Measurements from ENCODE around the gene PAMR1.
"Not testable (repeated sequence)": the region's sequence is repeated elsewhere in the genome, so short reads cannot be mapped to it uniquely, and the experiment has no call there.

PAMR1 gene

DNA sequence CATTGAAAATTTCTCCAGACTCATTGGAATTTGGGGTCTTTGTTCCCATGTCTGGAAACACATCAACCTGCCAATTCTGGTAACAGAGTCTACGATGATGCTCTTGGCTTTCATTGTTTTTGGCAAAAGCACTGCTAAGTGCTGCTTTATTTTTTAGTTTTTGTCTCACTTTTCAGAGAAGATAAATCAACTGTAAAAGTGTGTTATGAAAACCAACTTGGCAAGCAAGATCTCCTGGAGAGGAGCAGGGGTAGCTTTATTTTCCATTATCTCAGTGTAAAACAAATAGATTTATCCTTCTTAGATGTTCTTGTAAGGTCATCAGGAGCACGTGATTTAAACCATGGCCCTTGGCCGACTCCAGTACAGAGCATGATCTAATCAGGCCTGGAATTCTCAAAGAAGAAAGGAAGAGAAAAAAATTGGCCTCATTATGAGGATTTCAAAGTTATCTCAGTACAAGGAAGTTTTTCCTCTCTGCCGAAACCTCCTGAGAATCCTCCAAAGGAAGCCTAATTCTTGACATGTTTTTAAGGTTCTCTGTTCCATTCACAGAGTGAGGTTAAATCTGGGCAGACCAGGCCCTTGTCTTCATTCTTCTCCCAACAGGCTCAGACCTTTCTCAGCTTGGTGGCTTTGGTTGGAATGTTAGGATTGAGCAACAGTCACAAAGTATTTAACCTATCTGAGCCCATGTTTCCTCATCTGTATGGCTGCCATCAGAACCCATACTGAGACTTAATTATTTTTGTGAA lies 16.4 kb upstream of the PAMR1 start:
- no peak for DNase-seq

DNA sequence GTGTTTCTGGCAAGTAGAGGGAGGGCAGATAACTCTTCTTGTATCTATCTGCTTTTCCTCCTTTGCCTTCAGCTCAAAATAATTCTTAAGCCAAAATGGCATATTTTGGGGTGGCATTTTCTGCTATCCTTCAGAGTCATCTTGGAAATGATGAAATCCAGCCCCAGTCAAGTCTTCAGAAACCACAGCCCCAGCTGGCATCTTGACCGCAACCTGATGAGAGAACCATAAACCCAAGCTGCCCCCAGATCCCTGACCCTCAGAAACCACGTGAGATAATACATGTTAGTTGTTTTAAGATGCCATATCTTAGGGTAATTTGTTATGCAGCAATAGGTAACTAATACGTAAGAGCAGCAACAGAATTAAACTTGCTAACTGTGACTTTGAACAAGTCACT lies 15.1 kb upstream of the PAMR1 start:
- DNase-seq: no peak

- DNase-seq: no peak
Measured at GRCh38 chr11:35539781-35540281, 14.4 kb upstream of the PAMR1 start.

DNA sequence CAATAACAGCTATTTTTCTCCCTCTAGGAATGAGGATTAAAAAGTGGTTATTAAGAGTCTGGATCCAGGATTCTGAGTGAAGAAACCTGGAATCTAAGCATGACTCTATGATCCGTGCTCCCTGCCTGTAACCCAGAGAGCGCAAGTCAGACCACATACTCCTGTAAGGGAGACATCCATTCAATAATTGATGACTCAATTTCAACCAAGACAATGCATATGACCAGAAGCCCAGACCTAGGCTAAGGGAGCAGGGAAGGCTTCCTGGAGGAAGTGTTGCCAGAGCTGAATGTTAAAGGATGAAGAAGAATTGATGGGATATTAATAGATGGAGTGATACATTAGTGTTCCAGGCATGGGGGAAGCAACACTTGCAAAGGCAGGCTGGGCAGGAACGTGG lies 13.8 kb upstream of the PAMR1 start:
- no peak for DNase-seq

GRCh38 chr11:35536470-35536869 lies 11.1 kb upstream of the PAMR1 start:
- DNase-seq: no peak

DNA sequence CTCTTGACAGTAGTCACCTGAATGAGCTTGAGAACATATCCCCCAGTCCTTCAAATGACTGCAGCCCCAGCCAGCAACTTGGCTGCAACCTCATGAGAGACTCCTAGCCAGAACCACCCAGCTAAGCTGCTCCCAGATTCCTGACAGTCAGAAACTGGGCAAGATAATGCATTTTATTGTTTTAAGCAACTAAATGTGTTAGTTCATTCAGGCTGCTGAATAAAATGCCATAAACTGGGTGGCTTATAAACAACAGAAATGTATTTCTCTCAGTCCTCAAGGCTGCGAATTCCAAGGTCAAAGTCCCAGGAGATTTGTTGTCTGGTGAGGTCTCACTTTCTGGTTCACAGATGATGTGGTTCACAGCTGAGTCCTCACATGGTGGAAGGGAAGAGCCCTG lies 5.8 kb upstream of the PAMR1 start:
- DNase-seq: no peak

DNA sequence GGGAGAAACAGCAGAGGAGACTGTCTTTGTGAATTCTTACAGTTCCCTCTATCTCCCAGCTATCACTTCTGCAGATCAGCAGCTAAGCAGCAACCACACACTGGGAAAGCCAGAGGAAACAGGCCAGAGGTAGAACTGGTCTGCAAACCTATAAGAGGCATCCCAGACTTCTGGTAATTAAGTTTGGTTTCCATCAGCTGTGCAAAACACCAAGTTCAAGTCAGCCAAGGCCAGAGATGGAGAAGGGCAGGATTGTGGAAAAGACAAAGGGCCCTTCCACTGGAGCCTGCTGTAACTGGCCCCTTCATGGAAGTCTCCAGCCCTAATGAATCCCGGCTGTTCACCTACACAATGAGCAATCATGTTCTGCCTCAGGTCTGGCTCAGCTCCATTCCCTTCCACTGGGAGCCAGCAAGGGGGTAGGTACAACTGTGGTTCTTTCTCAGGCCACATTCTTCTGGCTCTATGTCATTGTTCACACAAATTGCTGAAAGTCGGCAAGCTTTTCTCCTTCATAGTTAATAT lies 4.6 kb upstream of the PAMR1 start:
- no peak for DNase-seq

DNA sequence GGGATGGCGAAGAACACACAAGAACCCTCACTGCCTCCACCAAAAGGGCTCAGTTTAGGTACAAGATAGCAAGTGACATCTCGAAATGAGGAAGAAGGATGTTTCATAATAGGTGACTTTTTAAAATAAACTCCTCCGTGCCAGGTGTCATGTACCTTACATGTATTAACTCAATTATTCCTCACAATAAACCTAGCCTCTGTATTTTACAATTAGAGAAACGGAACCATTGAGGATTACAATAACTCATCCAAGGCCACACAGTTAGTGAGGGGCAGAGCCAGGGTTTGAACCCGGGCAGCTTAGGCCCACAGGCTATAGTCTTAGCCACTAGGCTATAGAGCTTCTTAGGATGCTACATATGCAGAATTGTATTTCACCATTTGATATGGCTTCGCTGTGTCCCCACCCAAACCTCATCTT lies 965 bp upstream of the PAMR1 start:
- no peak for DNase-seq

DNA sequence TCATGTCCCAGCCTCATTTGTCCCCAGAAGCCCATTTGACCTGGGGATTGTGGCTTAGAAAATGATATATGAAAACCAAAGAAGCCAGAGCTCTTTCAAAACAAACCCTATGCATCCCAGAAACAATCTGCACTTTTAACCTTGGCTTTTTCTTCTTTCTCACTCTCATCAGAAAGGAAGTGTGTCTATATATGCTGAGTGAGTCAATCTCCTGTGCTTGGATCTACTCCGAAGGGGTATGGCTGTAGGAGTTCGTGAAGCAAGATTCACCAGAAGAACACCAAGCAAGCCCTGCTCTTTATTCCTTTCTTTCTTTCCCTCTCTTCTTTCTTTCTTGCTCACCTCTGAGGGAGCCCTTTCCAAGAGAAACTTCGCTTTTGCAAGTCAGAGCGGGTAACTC lies 636 bp downstream of the PAMR1 start:
- no peak for DNase-seq

DNA sequence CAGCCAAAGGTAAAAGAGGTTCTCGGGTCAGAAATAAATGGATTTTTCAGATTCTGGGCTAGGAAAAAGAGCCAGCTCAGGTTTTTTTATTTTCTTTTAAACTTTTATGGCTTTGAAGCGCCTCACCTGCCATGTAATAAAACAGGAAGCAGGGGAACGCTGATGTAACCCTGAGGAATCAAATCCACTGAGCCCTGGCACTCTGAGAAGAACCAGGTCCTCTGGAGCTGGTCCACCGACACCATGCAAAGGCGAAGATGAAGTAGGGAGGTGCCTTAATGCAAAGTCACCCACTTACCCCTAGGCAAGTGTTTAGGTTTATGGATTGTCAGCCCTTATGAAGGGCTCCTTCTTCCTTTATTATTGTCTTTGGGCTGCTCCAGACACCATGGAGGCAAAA lies 1.6 kb downstream of the PAMR1 start:
- no peak for DNase-seq

- no peak for DNase-seq
Measured at GRCh38 chr11:35523331-35523768, 2.1 kb downstream of the PAMR1 start.

DNA sequence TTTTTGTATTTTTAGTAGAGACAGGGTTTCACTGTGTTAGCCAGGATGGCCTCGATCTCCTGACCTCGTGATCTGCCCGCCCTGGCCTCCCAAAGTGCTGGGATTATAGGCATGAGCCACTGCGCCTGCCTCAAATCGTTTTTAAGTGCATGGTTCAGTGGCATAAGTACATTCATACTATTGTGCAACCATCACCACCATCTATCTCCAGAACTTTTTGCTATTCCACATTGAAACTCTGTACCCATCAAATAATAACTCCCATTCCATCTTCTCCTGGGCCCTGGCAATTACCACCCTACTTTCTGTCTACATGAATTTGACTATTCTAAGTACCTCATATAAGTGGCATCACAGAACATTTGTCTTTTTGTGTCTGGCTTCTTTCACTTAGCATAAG lies 3.3 kb downstream of the PAMR1 start:
- not testable (repeated sequence) for DNase-seq

DNA sequence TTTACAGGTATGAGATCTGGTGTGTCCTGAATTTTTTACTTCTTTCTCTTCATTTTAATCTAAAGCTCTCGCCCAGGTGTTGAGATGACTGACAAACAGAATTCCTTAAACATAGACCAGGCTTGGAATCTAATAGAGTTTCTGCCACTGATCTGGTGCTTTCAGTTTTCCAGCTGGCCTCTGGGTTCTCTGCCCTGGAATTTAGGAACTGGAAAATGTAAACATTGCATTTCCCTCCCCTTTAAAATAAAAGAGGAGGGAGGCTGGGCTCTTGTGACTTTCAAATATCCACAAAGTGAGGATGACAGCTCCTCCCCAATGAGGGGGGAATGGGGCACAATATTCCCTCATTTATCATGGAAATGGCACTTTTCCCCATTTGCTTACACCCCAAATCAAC lies 5.0 kb downstream of the PAMR1 start:
- no peak for DNase-seq

DNA sequence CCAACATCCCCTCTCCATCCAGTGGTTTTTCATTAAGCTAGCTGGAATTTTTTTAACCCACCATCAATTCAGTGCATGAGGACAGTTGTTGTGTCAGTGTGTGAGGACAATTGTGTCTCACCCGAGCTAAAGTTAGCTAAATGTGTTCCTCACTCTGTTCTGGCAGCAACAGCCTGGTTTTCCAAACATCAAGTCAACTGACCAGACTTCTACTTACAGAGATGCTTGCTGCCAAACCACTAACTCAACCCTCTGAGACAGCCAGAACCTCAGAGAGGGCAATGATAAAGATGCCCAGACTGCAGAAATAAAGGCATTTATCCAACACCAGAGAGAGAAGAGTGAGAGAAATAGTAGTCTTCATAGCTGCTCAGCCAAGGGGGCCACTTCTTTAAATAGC lies 6.7 kb downstream of the PAMR1 start:
- no peak for DNase-seq

DNA sequence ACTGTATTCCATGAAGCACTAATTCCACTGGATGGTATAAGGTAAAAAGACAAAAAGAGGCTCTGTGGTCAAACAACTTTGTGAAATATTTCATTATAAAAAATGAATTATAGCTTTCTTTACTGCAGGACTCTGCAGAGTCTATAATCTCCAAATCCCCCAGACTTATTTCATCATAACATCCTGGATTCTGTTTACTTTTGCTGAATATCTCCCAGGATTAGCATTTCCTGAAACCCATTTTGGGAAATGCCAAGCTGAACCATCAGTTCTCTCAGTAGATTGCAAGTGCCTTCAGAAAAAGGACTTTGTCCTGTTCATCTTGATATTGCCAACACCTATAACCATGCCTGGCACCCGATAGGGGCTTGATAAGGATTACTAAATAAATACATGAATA lies 7.9 kb downstream of the PAMR1 start:
- no peak for DNase-seq

DNA sequence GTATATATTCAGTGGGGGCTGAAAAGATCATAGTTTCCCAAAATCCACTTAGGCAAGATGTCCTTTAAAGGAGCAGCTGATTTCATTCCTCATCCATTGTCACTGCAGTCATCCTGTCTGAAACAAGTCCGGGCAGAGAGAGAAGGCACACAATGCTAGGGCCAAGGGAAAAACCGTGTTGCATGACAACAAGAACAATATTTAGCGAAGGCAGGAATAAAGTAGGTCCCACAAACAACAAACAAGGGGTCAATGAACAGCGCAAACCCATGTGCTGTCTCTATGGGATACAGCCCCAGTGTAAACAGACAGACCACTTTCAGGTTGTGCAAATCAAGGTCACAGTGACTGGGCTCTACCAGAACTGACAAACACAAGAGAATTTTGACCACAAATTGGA lies 9.0 kb downstream of the PAMR1 start:
- no peak for DNase-seq

- DNase-seq: no peak
Measured at GRCh38 chr11:35515224-35515623, 10.2 kb downstream of the PAMR1 start.

DNA sequence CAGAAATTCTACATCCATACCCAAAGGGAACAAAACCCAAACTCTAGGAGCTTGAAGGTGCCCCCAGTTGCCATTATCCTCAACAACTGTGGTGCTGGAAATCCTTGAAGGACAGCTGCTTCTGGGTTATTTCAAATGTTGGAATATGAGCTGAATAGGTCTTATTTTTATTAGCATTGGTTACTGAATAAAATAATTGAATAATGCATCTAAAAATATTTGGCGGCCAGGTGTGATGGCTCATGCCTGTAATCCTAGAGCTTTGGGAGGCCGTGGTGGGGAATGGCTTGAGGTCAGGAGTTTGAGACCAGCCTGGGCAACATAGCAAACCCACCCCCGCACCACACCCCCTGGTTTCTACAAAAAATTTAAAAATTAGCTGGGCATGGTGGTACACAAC lies 10.9 kb downstream of the PAMR1 start:
- DNase-seq: no peak

GRCh38 chr11:35511666-35512065 lies 13.8 kb downstream of the PAMR1 start:
- DNase-seq: no peak

- no peak for DNase-seq
Measured at GRCh38 chr11:35507688-35508087, 17.7 kb downstream of the PAMR1 start.

DNA sequence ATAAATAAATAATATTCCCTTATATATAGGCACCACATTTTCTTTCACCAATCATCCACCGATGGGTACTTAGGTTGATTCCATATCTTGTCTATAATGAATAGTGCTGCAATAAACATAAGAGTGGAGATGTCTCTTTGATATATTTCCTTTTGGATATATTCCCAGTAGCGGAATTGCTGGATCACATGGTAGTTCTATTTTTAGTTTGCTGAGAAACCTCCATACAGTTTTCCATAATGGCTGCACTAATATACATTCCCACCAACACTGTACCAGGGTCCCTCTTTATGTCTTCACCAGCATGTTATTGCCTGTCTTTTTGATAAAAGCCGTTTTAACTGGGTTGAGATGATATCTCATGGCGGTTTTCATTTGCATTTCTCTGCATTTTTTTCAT lies 23.6 kb downstream of the PAMR1 start:
- no peak for DNase-seq

GRCh38 chr11:35500744-35501143 lies 24.7 kb downstream of the PAMR1 start:
- no peak for DNase-seq

DNA sequence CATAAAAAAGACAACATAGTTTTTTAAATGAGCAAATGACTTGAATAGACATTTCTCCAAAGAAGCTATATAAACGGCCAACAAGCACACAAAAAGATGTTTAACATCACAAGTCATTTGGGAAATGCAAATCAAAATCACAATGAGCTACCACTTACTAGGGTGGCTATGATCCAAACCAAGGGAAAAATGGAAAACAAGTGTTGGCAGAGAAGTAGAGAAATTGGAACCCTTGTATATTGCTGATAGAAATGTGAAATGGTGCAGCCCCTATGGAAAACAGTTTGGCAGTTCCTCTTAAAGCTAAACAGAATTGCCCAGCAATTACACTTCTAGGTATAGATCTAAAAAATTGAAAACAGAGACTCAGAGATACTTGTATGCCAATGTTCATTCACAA lies 29.0 kb downstream of the PAMR1 start:
- no peak for DNase-seq

GRCh38 chr11:35494957-35495490 lies 30.4 kb downstream of the PAMR1 start:
- DNase-seq: no peak
